Measurements from ENCODE around the gene LRRC9.

LRRC9 gene

GRCh38 chr14:60111732-60112131 lies 191.8 kb downstream of the LRRC9 start (continued):
- no peak for TF ChIP-seq ZEB2 (tag by site-specific recombination; IDR thresholded peaks at IDR 0.05)
- no peak for TF ChIP-seq ZNF239 (tag by site-specific recombination; IDR thresholded peaks at IDR 0.05)
- TF ChIP-seq ZNF391 (tag by site-specific recombination; IDR thresholded peaks at IDR 0.05; ENCODE audit: borderline replicate concordance, low read depth), result no peak
